Measurements from ENCODE around the gene WNT9B.

DNA sequence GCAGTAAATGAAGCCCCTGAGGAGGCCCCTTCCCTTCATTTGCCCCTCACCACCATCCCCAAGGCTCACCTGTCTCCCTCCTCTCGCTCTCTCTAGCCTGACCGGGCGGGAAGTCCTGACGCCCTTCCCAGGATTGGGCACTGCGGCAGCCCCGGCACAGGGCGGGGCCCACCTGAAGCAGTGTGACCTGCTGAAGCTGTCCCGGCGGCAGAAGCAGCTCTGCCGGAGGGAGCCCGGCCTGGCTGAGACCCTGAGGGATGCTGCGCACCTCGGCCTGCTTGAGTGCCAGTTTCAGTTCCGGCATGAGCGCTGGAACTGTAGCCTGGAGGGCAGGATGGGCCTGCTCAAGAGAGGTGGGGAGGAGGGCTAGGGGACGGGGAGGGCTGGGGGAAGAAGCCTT lies 21.0 kb downstream of the WNT9B start:
- no peak for TF ChIP-seq TAF1 (IDR thresholded peaks at IDR 0.05; ENCODE audit: low read depth, low read length)
- no peak for TF ChIP-seq POLR2A (IDR thresholded peaks at IDR 0.05; ENCODE audit: low read depth, low read length)
- no peak for TF ChIP-seq POLR2AphosphoS5 (IDR thresholded peaks at IDR 0.05; ENCODE audit: low read depth, low read length)
- TF ChIP-seq SPI1 (IDR thresholded peaks at IDR 0.05; ENCODE audit: low read depth, low read length) = no peak

All from GM12891 (cell line).